SH-SY5Y (cell line): ENCODE measurements around the gene EPB41L1.

ENCODE experiments used
- GATA2 ChIP-seq: IDR thresholded peaks from 2 replicates; pipeline ENCODE4 v1.6.1; 2011; ENCODE audit warnings: mild to moderate bottlenecking, low read depth, low read length
- GATA3 ChIP-seq: IDR thresholded peaks from 2 replicates; pipeline ENCODE4 v1.6.1; 2011; ENCODE audit warnings: low read depth, mild to moderate bottlenecking, low read length, moderate library complexity

DNA sequence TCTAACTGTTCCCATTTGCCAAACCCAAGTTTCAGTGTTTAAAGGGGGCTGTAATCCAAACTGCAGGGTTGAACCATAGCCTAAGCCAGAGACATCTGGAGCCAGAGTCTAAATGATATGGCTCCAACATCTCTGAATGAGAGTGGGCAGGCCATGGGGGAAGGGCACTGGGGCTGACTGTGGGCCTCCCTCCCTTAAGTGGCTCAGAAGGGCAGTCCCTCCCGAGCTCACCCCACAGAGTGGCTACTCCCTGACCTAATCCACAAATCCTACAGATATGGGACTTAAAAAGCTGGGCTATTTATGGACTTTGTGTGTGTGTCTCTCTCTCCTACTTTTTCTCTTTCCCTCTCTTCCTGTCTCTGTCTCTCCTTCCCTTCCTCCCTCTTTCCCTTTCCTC is 45.9 kb downstream of the EPB41L1 start:
- no peak for TF ChIP-seq GATA2
- no peak for TF ChIP-seq GATA3
